Measurements from ENCODE around the gene ZXDC. TPM values are rescaled to one million over a fixed set of nuclear protein-coding genes. Genes with fewer than 3 reads are reported as not detected.

The ZXDC gene
- total and polyA plus RNA-seq, 7 donors, result 10.6 to 39.5 (median 30.3) TPM

GRCh38 chr3:126454025-126454424, 21.7 kb downstream of the ZXDC start:
- no peak overlapping the region for H3K4me3 ChIP-seq
- DNase-seq (no peak), ATAC-seq (no peak)
- H3K27ac ChIP-seq, result no peak overlapping the region
- 79 to 95% (median 80%) methylated on average over 1 of the region's 1 CpG for WGBS, 3 donors
- TF ChIP-seq, protein P1, sequence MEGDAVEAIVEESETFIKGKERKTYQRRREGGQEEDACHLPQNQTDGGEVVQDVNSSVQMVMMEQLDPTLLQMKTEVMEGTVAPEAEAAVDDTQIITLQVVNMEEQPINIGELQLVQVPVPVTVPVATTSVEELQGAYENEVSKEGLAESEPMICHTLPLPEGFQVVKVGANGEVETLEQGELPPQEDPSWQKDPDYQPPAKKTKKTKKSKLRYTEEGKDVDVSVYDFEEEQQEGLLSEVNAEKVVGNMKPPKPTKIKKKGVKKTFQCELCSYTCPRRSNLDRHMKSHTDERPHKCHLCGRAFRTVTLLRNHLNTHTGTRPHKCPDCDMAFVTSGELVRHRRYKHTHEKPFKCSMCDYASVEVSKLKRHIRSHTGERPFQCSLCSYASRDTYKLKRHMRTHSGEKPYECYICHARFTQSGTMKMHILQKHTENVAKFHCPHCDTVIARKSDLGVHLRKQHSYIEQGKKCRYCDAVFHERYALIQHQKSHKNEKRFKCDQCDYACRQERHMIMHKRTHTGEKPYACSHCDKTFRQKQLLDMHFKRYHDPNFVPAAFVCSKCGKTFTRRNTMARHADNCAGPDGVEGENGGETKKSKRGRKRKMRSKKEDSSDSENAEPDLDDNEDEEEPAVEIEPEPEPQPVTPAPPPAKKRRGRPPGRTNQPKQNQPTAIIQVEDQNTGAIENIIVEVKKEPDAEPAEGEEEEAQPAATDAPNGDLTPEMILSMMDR (IDR thresholded peaks at IDR 0.05), result no peak
- peaks cover 27% of the 10 kb centered on the region for H3K4me1 ChIP-seq
- H3K9me3 ChIP-seq, result no peaks in the 10 kb centered on the region
- no peaks in the 10 kb centered on the region for H3K27me3 ChIP-seq (ENCODE audit: insufficient read depth in 3 of 3, low read length in 2 of 3)
- intact Hi-C loops (cut with DNase I), result no loop called here
- H3K36me3 ChIP-seq (ENCODE audit: insufficient read depth in 1 of 2, low read depth in 1 of 2), result peaks cover 3 to 90% of the 10 kb centered on the region in 2 donors

DNA sequence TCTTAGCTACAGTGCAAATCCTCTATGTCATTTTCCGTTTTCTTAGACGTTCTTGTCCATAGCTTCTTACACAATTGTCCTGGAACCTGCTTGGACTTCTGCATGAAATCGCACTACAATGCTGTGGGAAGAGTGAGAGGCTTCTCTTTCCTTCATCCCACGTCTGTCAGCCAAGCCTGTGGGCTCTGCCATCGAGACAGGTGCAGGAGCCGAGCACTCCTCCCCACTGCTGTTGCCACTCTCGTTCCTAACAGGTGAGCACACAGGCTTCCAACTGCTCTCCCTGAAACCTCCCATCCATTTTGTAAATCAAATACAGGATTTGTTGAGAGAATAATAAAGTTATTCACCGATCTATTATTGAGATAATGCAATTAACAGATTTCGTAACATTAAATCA, 23.5 kb downstream of the ZXDC start:
- intact Hi-C loops (cut with DNase I), result no loop called here
- TF ChIP-seq, protein P1 (IDR thresholded peaks at IDR 0.05), result no peak
- no peaks in the 10 kb centered on the region for H3K27me3 ChIP-seq (ENCODE audit: insufficient read depth in 3 of 3, low read length in 2 of 3)
- ATAC-seq (peak; percentile 43 to 78 (median 65)), DNase-seq (peak in 1 of 2 donors; percentile 8)
- H3K27ac ChIP-seq, result peak overlapping the region; percentile 57
- peaks cover 30% of the 10 kb centered on the region for H3K4me1 ChIP-seq
- no peaks in the 10 kb centered on the region for H3K9me3 ChIP-seq
- no peak overlapping the region for H3K4me3 ChIP-seq
- peaks cover 3 to 81% of the 10 kb centered on the region in 2 donors for H3K36me3 ChIP-seq (ENCODE audit: insufficient read depth in 1 of 2, low read depth in 1 of 2)
- WGBS, 3 donors, result 41 to 58% (median 43%) methylated on average over 9 of the region's 9 CpGs

- intact Hi-C loops (cut with DNase I), result no loop called here
- 81 to 84% (median 83%) methylated on average over 12 of the region's 12 CpGs for WGBS, 3 donors
- TF ChIP-seq, protein P1 (IDR thresholded peaks at IDR 0.05), result no peak
- Histone ChIP-seq H3K27me3 (ENCODE audit: insufficient read depth in 3 of 3, low read length in 2 of 3) (no peaks in the 10 kb centered on the region), H3K4me3 (no peak overlapping the region), H3K4me1 (peaks cover 33% of the 10 kb centered on the region), H3K36me3 (ENCODE audit: insufficient read depth in 1 of 2, low read depth in 1 of 2) (peaks cover 3 to 74% of the 10 kb centered on the region in 2 donors), H3K27ac (no peak overlapping the region), H3K9me3 (no peaks in the 10 kb centered on the region)
- DNase-seq (peak in 1 of 2 donors; percentile 41), ATAC-seq (no peak)
Observed at GRCh38 chr3:126451511-126451910, 24.2 kb downstream of the ZXDC start.

GRCh38 chr3:126450744-126451143, 24.9 kb downstream of the ZXDC start:
- Histone ChIP-seq H3K27me3 (ENCODE audit: insufficient read depth in 3 of 3, low read length in 2 of 3) (no peaks in the 10 kb centered on the region), H3K27ac (no peak overlapping the region), H3K36me3 (ENCODE audit: insufficient read depth in 1 of 2, low read depth in 1 of 2) (peaks cover 3 to 66% of the 10 kb centered on the region in 2 donors), H3K4me3 (no peak overlapping the region), H3K4me1 (peaks cover 29% of the 10 kb centered on the region), H3K9me3 (no peaks in the 10 kb centered on the region)
- DNase-seq, result peak in 1 of 2 donors; percentile 35
- no peak for ATAC-seq
- intact Hi-C loops (cut with DNase I), result no loop called here
- TF ChIP-seq, protein P1 (IDR thresholded peaks at IDR 0.05), result no peak
- 94 to 100% (median 94%) methylated on average over 3 of the region's 3 CpGs for WGBS, 3 donors

- intact Hi-C loops (cut with DNase I), result no loop called here
- ATAC-seq (no peak), DNase-seq (peak in 1 of 2 donors; percentile 30)
- Histone ChIP-seq H3K36me3 (ENCODE audit: insufficient read depth in 1 of 2, low read depth in 1 of 2) (peaks cover 3 to 61% of the 10 kb centered on the region in 2 donors), H3K27me3 (ENCODE audit: insufficient read depth in 3 of 3, low read length in 2 of 3) (no peaks in the 10 kb centered on the region), H3K9me3 (no peaks in the 10 kb centered on the region), H3K27ac (no peak overlapping the region), H3K4me3 (no peak overlapping the region), H3K4me1 (peaks cover 29% of the 10 kb centered on the region)
- 77 to 79% (median 78%) methylated on average over 9 of the region's 9 CpGs for WGBS, 3 donors
- TF ChIP-seq, protein P1 (IDR thresholded peaks at IDR 0.05), result no peak
Observed at GRCh38 chr3:126450219-126450618, 25.5 kb downstream of the ZXDC start.

Data from psoas muscle (tissue), 8 donors.